ENCODE data around the gene HTRA3.

DNA sequence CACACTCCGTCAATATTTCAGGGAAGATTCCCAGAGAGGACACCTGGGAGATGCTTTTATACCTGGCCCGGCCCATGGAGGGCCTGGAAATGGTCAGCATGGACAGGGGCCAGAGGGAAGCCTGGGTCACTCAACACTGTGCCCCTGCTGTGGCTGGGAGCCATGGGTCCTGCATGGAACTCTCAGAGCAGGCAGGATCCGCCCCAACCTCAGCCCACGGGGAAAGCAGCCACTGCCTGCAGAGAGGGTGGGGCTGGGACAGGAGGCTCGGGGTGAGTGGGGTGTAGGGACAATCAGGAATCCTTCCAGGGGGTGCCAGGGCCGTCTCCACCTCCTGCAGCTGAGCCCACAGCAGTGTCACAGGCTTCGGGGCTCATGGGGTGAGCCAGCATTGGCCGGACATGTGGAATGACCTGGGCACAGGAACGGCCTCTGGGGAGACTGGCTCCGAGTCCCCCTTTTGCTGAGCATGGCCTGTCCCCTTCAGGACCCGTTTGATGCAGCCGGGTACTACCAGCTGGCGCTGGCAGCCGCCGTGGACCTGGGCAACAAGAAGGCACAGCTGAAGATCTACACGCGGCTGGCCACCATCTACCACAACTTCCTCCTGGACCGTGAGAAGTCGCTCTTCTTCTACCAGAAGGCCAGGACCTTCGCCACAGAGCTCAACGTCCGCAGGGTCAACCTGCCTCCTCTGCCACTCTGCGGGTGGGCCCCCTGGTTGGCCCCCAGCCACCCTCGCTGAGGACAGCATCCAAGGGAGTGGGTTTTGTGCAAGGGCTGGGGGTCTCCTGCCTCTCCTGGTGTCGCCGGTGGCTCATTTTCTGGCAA lies 29.1 kb upstream of the HTRA3 start:
- TF ChIP-seq POLR2AphosphoS5 (IDR thresholded peaks at IDR 0.05; ENCODE audit: low read depth) (no peak), EZH2phosphoT487 (IDR thresholded peaks at IDR 0.05; ENCODE audit: unreplicated experiment) (no peak), EZH2 (IDR thresholded peaks at IDR 0.05; ENCODE audit: low read depth, unreplicated experiment) (no peak), CREB1 (CRISPR knock-in tag; IDR thresholded peaks at IDR 0.05; ENCODE audit: low read depth) (no peak), NANOG (IDR thresholded peaks at IDR 0.05; ENCODE audit: borderline replicate concordance) (no peak), JUNB (IDR thresholded peaks at IDR 0.05; ENCODE audit: unreplicated experiment) (no peak), STAT1 (IDR thresholded peaks at IDR 0.05; ENCODE audit: unreplicated experiment) (no peak), ZNF331 (CRISPR knock-in tag; IDR thresholded peaks at IDR 0.05; ENCODE audit: low read depth) (no peak), ZNF114 (CRISPR knock-in tag; IDR thresholded peaks at IDR 0.05) (no peak)
- TF ChIP-seq, protein P1, sequence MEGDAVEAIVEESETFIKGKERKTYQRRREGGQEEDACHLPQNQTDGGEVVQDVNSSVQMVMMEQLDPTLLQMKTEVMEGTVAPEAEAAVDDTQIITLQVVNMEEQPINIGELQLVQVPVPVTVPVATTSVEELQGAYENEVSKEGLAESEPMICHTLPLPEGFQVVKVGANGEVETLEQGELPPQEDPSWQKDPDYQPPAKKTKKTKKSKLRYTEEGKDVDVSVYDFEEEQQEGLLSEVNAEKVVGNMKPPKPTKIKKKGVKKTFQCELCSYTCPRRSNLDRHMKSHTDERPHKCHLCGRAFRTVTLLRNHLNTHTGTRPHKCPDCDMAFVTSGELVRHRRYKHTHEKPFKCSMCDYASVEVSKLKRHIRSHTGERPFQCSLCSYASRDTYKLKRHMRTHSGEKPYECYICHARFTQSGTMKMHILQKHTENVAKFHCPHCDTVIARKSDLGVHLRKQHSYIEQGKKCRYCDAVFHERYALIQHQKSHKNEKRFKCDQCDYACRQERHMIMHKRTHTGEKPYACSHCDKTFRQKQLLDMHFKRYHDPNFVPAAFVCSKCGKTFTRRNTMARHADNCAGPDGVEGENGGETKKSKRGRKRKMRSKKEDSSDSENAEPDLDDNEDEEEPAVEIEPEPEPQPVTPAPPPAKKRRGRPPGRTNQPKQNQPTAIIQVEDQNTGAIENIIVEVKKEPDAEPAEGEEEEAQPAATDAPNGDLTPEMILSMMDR (conservative IDR thresholded peaks at IDR 0.05; ENCODE audit: low read depth in 2 of 2): no peak
- TF ChIP-seq, protein P2, sequence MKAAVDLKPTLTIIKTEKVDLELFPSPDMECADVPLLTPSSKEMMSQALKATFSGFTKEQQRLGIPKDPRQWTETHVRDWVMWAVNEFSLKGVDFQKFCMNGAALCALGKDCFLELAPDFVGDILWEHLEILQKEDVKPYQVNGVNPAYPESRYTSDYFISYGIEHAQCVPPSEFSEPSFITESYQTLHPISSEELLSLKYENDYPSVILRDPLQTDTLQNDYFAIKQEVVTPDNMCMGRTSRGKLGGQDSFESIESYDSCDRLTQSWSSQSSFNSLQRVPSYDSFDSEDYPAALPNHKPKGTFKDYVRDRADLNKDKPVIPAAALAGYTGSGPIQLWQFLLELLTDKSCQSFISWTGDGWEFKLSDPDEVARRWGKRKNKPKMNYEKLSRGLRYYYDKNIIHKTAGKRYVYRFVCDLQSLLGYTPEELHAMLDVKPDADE (IDR thresholded peaks at IDR 0.05): no peak
- TF ChIP-seq, protein P3, sequence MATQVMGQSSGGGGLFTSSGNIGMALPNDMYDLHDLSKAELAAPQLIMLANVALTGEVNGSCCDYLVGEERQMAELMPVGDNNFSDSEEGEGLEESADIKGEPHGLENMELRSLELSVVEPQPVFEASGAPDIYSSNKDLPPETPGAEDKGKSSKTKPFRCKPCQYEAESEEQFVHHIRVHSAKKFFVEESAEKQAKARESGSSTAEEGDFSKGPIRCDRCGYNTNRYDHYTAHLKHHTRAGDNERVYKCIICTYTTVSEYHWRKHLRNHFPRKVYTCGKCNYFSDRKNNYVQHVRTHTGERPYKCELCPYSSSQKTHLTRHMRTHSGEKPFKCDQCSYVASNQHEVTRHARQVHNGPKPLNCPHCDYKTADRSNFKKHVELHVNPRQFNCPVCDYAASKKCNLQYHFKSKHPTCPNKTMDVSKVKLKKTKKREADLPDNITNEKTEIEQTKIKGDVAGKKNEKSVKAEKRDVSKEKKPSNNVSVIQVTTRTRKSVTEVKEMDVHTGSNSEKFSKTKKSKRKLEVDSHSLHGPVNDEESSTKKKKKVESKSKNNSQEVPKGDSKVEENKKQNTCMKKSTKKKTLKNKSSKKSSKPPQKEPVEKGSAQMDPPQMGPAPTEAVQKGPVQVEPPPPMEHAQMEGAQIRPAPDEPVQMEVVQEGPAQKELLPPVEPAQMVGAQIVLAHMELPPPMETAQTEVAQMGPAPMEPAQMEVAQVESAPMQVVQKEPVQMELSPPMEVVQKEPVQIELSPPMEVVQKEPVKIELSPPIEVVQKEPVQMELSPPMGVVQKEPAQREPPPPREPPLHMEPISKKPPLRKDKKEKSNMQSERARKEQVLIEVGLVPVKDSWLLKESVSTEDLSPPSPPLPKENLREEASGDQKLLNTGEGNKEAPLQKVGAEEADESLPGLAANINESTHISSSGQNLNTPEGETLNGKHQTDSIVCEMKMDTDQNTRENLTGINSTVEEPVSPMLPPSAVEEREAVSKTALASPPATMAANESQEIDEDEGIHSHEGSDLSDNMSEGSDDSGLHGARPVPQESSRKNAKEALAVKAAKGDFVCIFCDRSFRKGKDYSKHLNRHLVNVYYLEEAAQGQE (IDR thresholded peaks at IDR 0.05; ENCODE audit: unreplicated experiment): no peak
- TF ChIP-seq, protein P4, sequence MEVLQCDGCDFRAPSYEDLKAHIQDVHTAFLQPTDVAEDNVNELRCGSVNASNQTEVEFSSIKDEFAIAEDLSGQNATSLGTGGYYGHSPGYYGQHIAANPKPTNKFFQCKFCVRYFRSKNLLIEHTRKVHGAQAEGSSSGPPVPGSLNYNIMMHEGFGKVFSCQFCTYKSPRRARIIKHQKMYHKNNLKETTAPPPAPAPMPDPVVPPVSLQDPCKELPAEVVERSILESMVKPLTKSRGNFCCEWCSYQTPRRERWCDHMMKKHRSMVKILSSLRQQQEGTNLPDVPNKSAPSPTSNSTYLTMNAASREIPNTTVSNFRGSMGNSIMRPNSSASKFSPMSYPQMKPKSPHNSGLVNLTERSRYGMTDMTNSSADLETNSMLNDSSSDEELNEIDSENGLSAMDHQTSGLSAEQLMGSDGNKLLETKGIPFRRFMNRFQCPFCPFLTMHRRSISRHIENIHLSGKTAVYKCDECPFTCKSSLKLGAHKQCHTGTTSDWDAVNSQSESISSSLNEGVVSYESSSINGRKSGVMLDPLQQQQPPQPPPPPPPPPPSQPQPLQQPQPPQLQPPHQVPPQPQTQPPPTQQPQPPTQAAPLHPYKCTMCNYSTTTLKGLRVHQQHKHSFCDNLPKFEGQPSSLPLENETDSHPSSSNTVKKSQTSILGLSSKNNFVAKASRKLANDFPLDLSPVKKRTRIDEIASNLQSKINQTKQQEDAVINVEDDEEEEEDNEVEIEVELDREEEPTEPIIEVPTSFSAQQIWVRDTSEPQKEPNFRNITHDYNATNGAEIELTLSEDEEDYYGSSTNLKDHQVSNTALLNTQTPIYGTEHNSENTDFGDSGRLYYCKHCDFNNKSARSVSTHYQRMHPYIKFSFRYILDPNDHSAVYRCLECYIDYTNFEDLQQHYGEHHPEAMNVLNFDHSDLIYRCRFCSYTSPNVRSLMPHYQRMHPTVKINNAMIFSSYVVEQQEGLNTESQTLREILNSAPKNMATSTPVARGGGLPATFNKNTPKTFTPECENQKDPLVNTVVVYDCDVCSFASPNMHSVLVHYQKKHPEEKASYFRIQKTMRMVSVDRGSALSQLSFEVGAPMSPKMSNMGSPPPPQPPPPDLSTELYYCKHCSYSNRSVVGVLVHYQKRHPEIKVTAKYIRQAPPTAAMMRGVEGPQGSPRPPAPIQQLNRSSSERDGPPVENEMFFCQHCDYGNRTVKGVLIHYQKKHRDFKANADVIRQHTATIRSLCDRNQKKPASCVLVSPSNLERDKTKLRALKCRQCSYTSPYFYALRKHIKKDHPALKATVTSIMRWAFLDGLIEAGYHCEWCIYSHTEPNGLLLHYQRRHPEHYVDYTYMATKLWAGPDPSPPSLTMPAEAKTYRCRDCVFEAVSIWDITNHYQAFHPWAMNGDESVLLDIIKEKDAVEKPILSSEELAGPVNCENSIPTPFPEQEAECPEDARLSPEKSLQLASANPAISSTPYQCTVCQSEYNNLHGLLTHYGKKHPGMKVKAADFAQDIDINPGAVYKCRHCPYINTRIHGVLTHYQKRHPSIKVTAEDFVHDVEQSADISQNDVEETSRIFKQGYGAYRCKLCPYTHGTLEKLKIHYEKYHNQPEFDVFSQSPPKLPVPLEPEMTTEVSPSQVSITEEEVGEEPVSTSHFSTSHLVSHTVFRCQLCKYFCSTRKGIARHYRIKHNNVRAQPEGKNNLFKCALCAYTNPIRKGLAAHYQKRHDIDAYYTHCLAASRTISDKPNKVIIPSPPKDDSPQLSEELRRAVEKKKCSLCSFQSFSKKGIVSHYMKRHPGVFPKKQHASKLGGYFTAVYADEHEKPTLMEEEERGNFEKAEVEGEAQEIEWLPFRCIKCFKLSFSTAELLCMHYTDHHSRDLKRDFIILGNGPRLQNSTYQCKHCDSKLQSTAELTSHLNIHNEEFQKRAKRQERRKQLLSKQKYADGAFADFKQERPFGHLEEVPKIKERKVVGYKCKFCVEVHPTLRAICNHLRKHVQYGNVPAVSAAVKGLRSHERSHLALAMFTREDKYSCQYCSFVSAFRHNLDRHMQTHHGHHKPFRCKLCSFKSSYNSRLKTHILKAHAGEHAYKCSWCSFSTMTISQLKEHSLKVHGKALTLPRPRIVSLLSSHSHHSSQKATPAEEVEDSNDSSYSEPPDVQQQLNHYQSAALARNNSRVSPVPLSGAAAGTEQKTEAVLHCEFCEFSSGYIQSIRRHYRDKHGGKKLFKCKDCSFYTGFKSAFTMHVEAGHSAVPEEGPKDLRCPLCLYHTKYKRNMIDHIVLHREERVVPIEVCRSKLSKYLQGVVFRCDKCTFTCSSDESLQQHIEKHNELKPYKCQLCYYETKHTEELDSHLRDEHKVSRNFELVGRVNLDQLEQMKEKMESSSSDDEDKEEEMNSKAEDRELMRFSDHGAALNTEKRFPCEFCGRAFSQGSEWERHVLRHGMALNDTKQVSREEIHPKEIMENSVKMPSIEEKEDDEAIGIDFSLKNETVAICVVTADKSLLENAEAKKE (CRISPR knock-in tag; IDR thresholded peaks at IDR 0.05): no peak
